Mucosa of stomach (tissue), 1 donor: Measurements from ENCODE around the gene OBSL1.

Source experiments
- H3K27me3 ChIP-seq: one replicate; pipeline ENCODE4 v1.7.0; 2013; ENCODE audit warnings: mild to moderate bottlenecking, low read length; ENCODE audit not compliant: control insufficient read depth, insufficient read depth
- H3K36me3 ChIP-seq: one replicate; pipeline ENCODE4 v1.7.0; 2013; ENCODE audit warnings: low read length; ENCODE audit not compliant: control insufficient read depth, insufficient read depth
- H3K4me1 ChIP-seq: one replicate; pipeline ENCODE4 v1.7.0; 2013; ENCODE audit warnings: mild to moderate bottlenecking, low read length; ENCODE audit not compliant: control insufficient read depth, insufficient read depth
- H3K4me3 ChIP-seq: one replicate; pipeline ENCODE4 v1.7.0; 2013; ENCODE audit warnings: low read length
- H3K9ac ChIP-seq: one replicate; pipeline ENCODE4 v1.7.0; 2013; ENCODE audit warnings: mild to moderate bottlenecking, low read length, moderate library complexity
- H3K9me3 ChIP-seq: one replicate; pipeline ENCODE4 v1.7.0; 2013; ENCODE audit warnings: mild to moderate bottlenecking, low read length, moderate library complexity; ENCODE audit not compliant: control insufficient read depth
- donor health status: Pancreatic carcinoma.

The OBSL1 gene

DNA sequence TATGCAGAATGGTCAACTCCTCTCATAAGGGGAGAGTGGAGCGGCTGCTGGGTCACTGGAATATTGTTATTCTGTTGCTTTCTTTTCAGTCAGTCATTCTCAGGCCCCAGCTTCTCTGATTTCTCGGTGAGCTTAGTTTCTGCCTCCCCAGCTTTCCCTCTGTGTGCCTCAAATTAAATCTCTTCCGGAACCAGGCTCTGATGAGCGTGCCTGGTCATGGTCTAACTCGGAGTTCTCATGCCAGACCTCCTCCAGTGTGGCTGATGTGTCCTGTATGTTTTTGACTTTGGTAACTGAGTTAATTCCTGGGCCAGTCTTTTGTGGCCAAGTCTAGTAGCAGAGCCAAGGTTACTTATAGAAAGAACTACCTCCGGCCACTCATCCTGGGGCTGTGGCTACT, 21.4 kb upstream of the OBSL1 start:
- Histone ChIP-seq H3K9ac (no peak overlapping the region), H3K36me3 (no peaks in the 10 kb centered on the region), H3K27me3 (no peaks in the 10 kb centered on the region), H3K4me1 (no peaks in the 10 kb centered on the region), H3K4me3 (no peak overlapping the region), H3K9me3 (no peaks in the 10 kb centered on the region)

DNA sequence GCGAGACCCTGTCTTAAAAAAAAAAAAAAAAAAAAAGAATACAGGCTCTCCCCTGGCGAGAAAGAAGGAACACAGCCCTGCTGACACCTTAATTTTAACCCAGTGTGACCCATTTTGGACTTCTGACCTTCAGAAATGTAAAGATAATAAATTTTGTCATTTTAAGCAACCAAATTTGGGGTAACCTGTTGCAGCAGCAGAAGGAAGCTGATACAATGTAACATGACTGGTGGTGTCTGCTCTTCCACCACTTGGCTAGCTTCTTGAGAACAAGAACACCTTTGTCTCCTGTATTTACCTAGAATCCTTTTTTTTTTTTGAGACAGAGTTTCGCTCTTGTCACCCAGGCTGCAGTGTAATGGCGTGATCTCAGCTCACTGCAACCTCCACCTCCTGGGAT, 19.8 kb upstream of the OBSL1 start:
- H3K9me3 ChIP-seq: no peaks in the 10 kb centered on the region
- H3K27me3 ChIP-seq: no peaks in the 10 kb centered on the region
- H3K4me1 ChIP-seq: no peaks in the 10 kb centered on the region
- H3K36me3 ChIP-seq: no peaks in the 10 kb centered on the region
- no peak overlapping the region for H3K9ac ChIP-seq
- H3K4me3 ChIP-seq: no peak overlapping the region

DNA sequence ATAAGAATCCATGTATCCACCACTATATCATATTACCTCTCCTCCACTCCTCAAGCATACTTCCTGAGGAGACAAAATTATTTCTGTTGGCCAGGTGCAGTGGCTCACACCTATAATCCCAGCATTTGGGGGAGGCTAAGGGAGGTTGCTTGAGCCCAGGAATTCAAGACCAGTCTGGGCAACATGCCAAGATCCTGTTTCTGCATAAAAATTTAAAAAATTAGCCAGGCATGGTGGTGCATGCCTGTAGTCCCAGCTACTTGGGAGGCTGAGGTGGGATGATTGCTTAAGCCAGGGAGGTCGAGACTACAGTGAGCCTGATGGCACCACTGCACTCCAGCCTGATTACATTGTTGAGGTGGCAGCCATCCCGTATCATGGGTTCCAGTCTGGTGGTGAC, 10.0 kb upstream of the OBSL1 start:
- Histone ChIP-seq H3K4me3 (no peak overlapping the region), H3K27me3 (peaks cover 9% of the 10 kb centered on the region), H3K4me1 (no peaks in the 10 kb centered on the region), H3K36me3 (no peaks in the 10 kb centered on the region), H3K9me3 (no peaks in the 10 kb centered on the region), H3K9ac (no peak overlapping the region)

DNA sequence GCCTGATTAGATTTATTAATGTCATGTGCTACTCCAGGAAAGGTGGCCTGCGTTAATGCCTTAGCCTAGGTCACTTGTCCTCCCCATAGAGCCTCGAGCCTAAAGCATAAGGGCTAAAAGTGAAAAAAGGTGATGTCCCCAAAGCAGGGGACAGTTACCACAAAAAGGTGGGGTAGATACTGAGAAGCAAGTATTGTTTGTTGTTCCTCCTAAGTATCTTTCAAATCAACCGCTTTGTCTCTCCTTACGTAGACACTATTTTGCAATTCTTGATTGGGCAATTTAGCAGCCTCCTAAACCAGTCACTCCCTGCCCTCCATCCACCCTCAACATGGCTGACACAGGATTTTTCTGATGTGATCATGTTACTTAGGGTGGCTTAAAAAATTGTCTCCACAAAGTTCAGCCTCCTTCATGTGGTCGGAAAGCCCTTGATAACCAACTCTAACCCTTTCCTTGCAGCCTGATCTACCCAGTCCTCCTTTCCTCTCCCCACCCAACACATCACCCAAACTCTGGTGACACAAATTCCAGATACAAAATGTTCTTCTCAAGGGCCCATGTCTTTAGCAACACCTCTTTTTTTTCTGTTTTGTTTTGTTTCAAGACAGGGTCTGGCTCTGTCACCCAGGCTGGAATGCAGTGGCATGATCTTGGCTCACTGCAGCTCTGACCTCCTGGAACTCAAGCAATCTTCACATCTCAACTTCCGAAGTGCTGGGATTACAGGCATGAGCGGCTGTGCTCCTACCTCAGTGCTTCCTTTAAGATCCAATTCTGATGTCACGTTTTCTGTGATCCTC, 7.7 kb upstream of the OBSL1 start:
- H3K4me3 ChIP-seq: no peak overlapping the region
- peaks cover 17% of the 10 kb centered on the region for H3K27me3 ChIP-seq
- no peaks in the 10 kb centered on the region for H3K9me3 ChIP-seq
- H3K4me1 ChIP-seq: no peaks in the 10 kb centered on the region
- H3K9ac ChIP-seq: no peak overlapping the region
- H3K36me3 ChIP-seq: no peaks in the 10 kb centered on the region

DNA sequence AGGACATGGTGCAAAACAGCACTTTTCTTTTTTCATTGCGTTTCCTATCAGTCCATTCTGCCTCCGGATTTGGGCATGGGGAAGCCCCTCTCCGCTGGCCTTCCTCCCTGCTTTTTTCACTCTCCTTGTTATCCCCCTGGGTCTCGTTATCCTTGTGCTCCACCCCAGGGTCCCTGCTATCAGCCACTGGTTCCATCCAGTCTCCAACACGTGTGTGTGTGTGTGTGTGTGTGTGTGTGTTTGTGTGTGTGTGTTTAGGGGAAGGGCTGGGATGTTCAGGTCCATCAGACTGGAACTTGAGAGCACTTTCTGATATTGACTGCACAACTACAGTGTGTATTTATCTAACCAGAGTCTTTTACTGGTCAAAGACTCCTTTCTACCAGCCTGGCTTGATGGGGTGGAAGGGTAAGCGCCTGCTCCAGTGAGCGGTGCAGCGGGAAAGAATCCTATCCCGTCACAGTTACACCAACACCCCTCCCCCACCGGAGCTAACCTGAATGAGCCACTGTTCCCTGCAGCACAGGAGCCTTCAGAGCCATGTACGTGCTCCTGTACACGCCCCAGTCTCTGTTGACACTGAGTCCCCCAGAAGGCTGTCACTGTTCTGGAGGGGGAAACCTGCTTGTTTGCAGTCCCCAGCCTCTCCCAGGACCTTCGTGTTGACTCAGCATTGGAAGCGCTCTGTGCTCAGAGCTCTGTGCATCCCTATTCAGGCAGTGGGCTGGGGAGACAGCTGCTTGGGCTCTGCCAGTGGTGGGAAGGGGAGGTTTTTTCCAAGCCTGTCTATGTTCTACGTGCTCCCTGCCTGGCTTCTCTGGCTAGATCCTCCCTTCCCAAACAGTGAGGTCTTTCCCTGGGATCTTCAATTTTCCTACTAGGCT, 5.4 kb upstream of the OBSL1 start:
- Histone ChIP-seq H3K4me1 (peaks cover 3% of the 10 kb centered on the region), H3K27me3 (peaks cover 31% of the 10 kb centered on the region), H3K9me3 (no peaks in the 10 kb centered on the region), H3K9ac (no peak overlapping the region), H3K36me3 (no peaks in the 10 kb centered on the region), H3K4me3 (no peak overlapping the region)

DNA sequence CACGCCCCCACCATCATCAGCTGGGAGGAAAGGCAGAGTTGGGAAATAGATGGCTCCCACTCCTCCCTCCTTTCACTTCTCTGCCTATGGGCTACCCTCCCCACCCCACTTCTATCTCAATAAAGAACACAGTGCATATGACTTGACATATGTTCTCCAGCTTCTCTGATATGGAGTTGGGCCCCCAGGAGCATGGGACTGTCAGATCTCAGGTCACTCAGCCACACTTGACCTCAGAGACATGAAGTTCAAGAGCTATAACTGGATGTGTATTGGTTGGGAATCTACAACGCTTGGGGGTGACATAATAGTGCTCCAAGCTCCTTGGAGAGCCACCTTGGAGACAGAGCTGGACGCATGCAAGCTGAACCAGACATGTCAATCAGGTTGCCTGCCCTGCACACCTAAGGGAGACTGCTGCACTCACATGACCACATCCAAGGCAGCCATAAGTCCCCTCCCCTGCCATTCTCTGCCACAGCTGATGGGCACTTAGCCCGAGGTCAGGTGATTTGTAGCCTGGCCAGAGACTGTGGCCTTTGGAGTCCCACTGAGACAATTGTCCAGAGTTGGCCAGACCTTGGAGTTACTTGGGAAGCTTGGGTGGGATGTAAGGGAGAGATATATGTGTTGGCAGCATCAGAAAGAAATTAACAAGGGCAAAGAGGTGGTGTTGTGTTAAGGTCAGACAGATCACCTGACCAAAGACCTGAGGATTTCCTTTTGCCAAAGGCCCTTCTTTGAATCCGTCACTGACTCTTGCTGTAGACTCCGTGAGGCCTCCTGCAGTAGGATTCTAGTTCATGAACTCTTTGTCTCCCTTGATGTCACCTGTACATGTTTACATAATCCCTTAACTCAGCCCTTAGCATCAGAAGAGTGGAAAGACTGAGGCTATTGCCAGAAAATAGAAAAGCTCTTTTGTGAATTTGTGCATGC, 4.5 kb upstream of the OBSL1 start:
- Histone ChIP-seq H3K27me3 (peaks cover 36% of the 10 kb centered on the region), H3K36me3 (no peaks in the 10 kb centered on the region), H3K4me3 (no peak overlapping the region), H3K9me3 (no peaks in the 10 kb centered on the region), H3K9ac (no peak overlapping the region), H3K4me1 (peaks cover 7% of the 10 kb centered on the region)

DNA sequence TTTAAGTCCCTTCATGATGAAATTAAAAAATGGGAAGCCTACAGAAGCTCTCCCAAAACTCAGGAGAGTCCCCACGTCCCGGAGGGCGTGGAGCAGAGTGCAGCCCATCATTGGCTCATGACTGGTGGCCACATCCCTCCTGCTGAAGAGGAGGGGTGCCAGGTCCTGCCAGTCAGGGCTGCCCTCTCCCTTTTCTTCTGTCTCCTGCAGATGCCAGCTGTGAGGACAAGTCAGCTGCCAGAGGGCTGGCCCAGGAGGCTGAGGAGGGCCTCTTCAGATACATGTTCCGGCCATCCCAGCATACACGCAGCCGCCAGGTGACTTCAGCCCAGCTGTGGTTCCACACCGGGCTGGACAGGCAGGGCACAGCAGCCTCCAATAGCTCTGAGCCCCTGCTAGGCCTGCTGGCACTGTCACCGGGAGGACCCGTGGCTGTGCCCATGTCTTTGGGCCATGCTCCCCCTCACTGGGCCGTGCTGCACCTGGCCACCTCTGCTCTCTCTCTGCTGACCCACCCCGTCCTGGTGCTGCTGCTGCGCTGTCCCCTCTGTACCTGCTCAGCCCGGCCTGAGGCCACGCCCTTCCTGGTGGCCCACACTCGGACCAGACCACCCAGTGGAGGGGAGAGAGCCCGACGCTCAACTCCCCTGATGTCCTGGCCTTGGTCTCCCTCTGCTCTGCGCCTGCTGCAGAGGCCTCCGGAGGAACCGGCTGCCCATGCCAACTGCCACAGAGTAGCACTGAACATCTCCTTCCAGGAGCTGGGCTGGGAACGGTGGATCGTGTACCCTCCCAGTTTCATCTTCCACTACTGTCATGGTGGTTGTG, 3.4 kb upstream of the OBSL1 start:
- Histone ChIP-seq H3K27me3 (peaks cover 41% of the 10 kb centered on the region), H3K36me3 (no peaks in the 10 kb centered on the region), H3K4me1 (peaks cover 7% of the 10 kb centered on the region), H3K4me3 (no peak overlapping the region), H3K9me3 (no peaks in the 10 kb centered on the region), H3K9ac (no peak overlapping the region)

DNA sequence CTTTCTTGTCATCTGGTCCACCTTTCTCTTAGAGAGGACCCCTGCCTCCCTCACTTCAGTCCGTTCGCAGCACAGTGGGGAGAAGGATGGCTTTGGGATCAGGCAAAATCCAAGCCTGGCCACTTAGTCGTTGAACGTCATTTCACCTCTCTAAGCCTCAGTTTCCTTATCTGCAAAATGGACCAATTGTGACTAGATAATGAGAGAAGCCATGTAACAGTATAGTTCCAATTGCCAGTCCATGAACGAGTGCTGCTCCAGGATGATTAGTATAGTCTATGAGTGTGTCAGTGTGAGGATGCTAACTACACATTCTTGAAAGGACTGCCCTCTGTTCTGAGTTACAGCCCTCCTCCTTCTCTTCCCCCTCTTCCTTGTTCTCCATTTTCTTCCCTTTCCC, 1.8 kb upstream of the OBSL1 start:
- peaks cover 45% of the 10 kb centered on the region for H3K27me3 ChIP-seq

DNA sequence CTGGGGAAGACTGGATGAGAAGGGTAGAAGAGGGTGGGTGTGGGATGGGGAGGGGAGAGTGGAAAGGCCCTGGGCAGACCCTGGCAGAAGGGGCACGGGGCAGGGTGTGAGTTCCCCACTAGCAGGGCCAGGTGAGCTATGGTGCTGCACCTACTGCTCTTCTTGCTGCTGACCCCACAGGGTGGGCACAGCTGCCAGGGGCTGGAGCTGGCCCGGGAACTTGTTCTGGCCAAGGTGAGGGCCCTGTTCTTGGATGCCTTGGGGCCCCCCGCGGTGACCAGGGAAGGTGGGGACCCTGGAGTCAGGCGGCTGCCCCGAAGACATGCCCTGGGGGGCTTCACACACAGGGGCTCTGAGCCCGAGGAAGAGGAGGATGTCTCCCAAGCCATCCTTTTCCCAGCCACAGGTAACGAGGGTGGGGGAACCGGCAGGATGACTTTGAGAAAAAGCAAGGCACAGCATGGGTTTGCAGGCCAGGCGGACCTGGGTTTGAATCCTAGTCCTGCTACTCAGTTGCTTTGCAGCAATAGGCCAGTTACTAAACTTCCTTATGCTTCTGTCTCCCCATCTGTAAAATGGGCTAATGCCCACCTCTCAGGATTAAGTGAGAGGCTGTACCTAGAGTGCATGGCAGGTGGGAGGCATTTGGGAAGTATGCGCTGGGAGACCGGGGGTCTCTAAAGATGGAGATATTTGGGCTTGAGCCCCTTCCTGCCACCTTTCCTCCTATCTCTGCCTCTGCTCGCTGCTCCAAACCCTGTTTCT, 1.1 kb upstream of the OBSL1 start, which contains the start of gene INHA:
TSS of gene INHA (plus strand) at position 74 of the 765 bp plus-strand sequence. CDS start at position 139, 65 bp downstream.
- Histone ChIP-seq H3K27me3 (peaks cover 44% of the 10 kb centered on the region), H3K36me3 (no peaks in the 10 kb centered on the region), H3K4me1 (peaks cover 7% of the 10 kb centered on the region), H3K9me3 (no peaks in the 10 kb centered on the region), H3K4me3 (no peak within 1 kb of the TSS), H3K9ac (peak within 1 kb of the TSS; percentile 59)

More for the DNA sequence above, 1.8 kb upstream of the OBSL1 start:
- no peak overlapping the region for H3K4me3 ChIP-seq
- peaks cover 7% of the 10 kb centered on the region for H3K4me1 ChIP-seq
- H3K9ac ChIP-seq: no peak overlapping the region
- no peaks in the 10 kb centered on the region for H3K9me3 ChIP-seq
- H3K36me3 ChIP-seq: no peaks in the 10 kb centered on the region

DNA sequence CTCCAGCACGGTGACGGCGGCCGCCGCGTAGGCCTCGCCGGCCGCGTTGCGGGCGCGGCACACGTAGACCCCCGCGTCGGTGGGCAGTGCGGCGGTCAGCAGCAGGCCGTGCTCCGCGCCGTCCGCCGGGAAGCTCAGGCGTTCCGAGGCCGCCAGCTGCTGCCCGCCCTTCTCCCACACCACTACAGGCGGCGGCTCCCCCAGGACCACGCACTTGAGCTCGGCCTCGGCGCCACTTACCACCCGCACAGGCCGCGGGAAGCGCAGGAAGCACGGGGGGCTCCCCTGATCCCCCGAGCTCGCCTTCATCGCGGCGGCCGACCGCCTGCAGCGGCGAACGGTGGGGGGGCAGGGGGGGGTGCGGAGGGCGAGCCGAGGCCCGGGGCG, 422 bp downstream of the OBSL1 start:
- Histone ChIP-seq H3K9ac (peak overlapping the region; percentile 28), H3K9me3 (no peaks in the 10 kb centered on the region), H3K4me1 (peaks cover 7% of the 10 kb centered on the region), H3K36me3 (no peaks in the 10 kb centered on the region), H3K4me3 (no peak overlapping the region), H3K27me3 (peaks cover 36% of the 10 kb centered on the region)
